ENCODE data around the gene DNAI7. TPM values are rescaled to one million over a fixed set of nuclear protein-coding genes. Genes with fewer than 3 reads are reported as not detected.

The DNAI7 gene
- total RNA-seq, 1 experiment from 2014 or later, result 2.9 TPM

DNA sequence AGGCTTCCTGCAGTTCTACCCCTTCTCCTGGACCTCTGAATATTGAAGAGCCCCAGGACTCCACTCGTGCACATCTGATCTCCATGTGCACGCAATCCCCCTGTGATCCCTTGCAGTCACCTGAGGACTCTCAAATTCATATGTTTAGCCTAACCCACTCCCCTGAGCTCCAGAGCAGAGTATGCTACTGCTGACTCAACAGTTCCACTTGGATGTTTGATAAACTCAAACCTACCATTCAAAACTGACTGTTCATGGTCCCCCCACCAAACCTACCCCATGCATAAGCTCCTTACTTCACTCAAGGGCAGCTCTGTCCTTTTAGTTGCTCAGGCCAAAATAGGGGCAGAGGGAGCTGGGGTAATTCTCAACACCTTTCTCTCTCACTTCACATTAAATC, 96.0 kb downstream of the DNAI7 start:
- intact Hi-C loops (cut with micrococcal nuclease; ENCODE audit: unreplicated experiment), result no loop called here
- H3K27me3 ChIP-seq (ENCODE audit: insufficient read depth, low read depth), result no peaks in the 10 kb centered on the region
- POLR2A ChIA-PET (ENCODE audit: unreplicated experiment), result no interaction called here
- no TSS peak for BruUV-seq (replicated peaks)
- DNase-seq, result no peak
- H3K4me2 ChIP-seq, result no peak overlapping the region
- 0 out of 2 replicates have a peak, but pooled peaks cover 5% of the 10 kb centered on the region for H3K4me1 ChIP-seq (replicated peaks; ENCODE audit: insufficient read depth)
- H4K20me1 ChIP-seq (ENCODE audit: insufficient read depth), result no peaks in the 10 kb centered on the region
- H3K9me3 ChIP-seq (ENCODE audit: insufficient read depth, low read depth), result peaks cover 3% of the 10 kb centered on the region
- TF ChIP-seq, protein P1, sequence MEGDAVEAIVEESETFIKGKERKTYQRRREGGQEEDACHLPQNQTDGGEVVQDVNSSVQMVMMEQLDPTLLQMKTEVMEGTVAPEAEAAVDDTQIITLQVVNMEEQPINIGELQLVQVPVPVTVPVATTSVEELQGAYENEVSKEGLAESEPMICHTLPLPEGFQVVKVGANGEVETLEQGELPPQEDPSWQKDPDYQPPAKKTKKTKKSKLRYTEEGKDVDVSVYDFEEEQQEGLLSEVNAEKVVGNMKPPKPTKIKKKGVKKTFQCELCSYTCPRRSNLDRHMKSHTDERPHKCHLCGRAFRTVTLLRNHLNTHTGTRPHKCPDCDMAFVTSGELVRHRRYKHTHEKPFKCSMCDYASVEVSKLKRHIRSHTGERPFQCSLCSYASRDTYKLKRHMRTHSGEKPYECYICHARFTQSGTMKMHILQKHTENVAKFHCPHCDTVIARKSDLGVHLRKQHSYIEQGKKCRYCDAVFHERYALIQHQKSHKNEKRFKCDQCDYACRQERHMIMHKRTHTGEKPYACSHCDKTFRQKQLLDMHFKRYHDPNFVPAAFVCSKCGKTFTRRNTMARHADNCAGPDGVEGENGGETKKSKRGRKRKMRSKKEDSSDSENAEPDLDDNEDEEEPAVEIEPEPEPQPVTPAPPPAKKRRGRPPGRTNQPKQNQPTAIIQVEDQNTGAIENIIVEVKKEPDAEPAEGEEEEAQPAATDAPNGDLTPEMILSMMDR (conservative IDR thresholded peaks at IDR 0.05), result no peak
- no peak for TF ChIP-seq EZH2 (IDR thresholded peaks at IDR 0.05; ENCODE audit: low read depth)
- no peaks in the 10 kb centered on the region for H3K79me2 ChIP-seq (ENCODE audit: low read depth)
- no peak overlapping the region for H2AFZ ChIP-seq
- no peak overlapping the region for H3K4me3 ChIP-seq
- H3K27ac ChIP-seq, result no peak overlapping the region
- H3K36me3 ChIP-seq (ENCODE audit: low read depth), result no peaks in the 10 kb centered on the region
- CTCF ChIA-PET, result no interaction called here
- no peaks in the 10 kb centered on the region for H3F3A ChIP-seq (ENCODE audit: insufficient read depth, low read depth)
- no peaks in the 10 kb centered on the region for H3K9me2 ChIP-seq (ENCODE audit: insufficient read depth)

DNA sequence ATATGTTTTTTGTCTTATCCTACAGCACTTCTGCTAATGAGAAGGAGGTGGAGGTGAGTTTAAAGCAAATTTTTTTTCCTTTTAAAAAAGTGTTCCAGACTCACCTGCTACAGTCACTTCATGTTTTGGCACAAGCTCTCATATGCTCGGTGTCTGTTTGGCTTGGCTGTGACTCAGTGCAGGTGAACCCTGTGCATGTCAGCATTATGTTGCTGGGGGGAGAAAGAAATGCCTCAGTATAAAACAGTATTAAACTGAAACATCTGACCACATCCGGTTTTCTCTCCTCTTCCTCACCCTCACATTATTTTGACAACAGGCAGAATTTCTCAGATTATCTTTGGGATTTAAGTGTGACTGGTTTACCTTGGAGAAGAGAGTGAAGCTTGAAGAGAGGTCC, 105.2 kb downstream of the DNAI7 start:
- ChIA-PET CTCF (no interaction called here), POLR2A (ENCODE audit: unreplicated experiment) (no interaction called here)
- Histone ChIP-seq H4K20me1 (ENCODE audit: insufficient read depth) (no peaks in the 10 kb centered on the region), H3K9me3 (ENCODE audit: insufficient read depth, low read depth) (peaks cover 4% of the 10 kb centered on the region; the same call in 1 of the 2 replicates), H3K36me3 (ENCODE audit: low read depth) (no peaks in the 10 kb centered on the region), H3K4me2 (no peak overlapping the region), H3K4me1 (replicated peaks; ENCODE audit: insufficient read depth) (no peaks in the 10 kb centered on the region), H2AFZ (no peak overlapping the region), H3K79me2 (ENCODE audit: low read depth) (no peaks in the 10 kb centered on the region), H3F3A (ENCODE audit: insufficient read depth, low read depth) (no peaks in the 10 kb centered on the region), H3K27ac (no peak overlapping the region), H3K27me3 (ENCODE audit: insufficient read depth, low read depth) (peaks cover 3% of the 10 kb centered on the region; the same call in 1 of the 2 replicates), H3K4me3 (no peak overlapping the region), H3K9me2 (ENCODE audit: insufficient read depth) (no peaks in the 10 kb centered on the region)
- BruUV-seq (replicated peaks), result no TSS peak
- no peak for TF ChIP-seq EZH2 (IDR thresholded peaks at IDR 0.05; ENCODE audit: low read depth)
- TF ChIP-seq, protein P1 (conservative IDR thresholded peaks at IDR 0.05), result no peak
- DNase-seq, result no peak
- intact Hi-C loops (cut with micrococcal nuclease; ENCODE audit: unreplicated experiment), result no loop called here

GRCh38 chr12:25087596-25087995, 107.4 kb downstream of the DNAI7 start:
- no TSS peak for BruUV-seq (replicated peaks)
- no peak overlapping the region for H2AFZ ChIP-seq

More at GRCh38 chr12:25087596-25087995, 107.4 kb downstream of the DNAI7 start:
- Histone ChIP-seq H3K9me3 (ENCODE audit: insufficient read depth, low read depth) (no peaks in the 10 kb centered on the region), H3K9me2 (ENCODE audit: insufficient read depth) (no peaks in the 10 kb centered on the region), H3K36me3 (ENCODE audit: low read depth) (no peaks in the 10 kb centered on the region), H4K20me1 (ENCODE audit: insufficient read depth) (no peaks in the 10 kb centered on the region), H3K27me3 (ENCODE audit: insufficient read depth, low read depth) (no peaks in the 10 kb centered on the region), H3K4me3 (no peak overlapping the region), H3K79me2 (ENCODE audit: low read depth) (no peaks in the 10 kb centered on the region), H3K27ac (no peak overlapping the region), H3K4me1 (replicated peaks; ENCODE audit: insufficient read depth) (no peaks in the 10 kb centered on the region), H3K4me2 (no peak overlapping the region), H3F3A (ENCODE audit: insufficient read depth, low read depth) (no peaks in the 10 kb centered on the region)
- intact Hi-C loops (cut with micrococcal nuclease; ENCODE audit: unreplicated experiment), result no loop called here
- TF ChIP-seq, protein P1 (conservative IDR thresholded peaks at IDR 0.05), result no peak
- TF ChIP-seq EZH2 (IDR thresholded peaks at IDR 0.05; ENCODE audit: low read depth), result no peak
- DNase-seq, result no peak
- CTCF ChIA-PET, result no interaction called here
- POLR2A ChIA-PET (ENCODE audit: unreplicated experiment), result no interaction called here
